Small intestine (tissue), 7 donors: Measurements from ENCODE around the gene SENP7. TPM values are rescaled to one million over a fixed set of nuclear protein-coding genes. Genes with fewer than 3 reads are reported as not detected.

Source experiments
- DNase-seq, 2 donors: peaks; one replicate each; pipeline versions ENCODE4 v3.0.0 to v3.0.0-alpha.2; 2013
- FAIRE-seq: peaks from 2 replicates; lab custom pipeline; 2012; peaks lifted over from hg19 to GRCh38; lab: Jason Lieb, UNC
- H3K27ac ChIP-seq, 3 donors: one replicate each; pipeline ENCODE4 v1.5.1; 2013; ENCODE audit warnings: low read length in 2 of 3, mild to moderate bottlenecking in 2 of 3, control low read depth in 1 of 3, inconsistent platforms in 1 of 3, low read depth in 1 of 3, moderate library complexity in 1 of 3
- H3K27me3 ChIP-seq, 3 donors: one replicate each; pipeline ENCODE4 v1.6.1; 2013; ENCODE audit warnings: low read length in 3 of 3, inconsistent platforms in 1 of 3; ENCODE audit not compliant: control insufficient read depth in 3 of 3, insufficient read depth in 3 of 3
- H3K36me3 ChIP-seq, 3 donors: one replicate each; pipeline ENCODE4 v1.6.1; 2013; ENCODE audit warnings: low read length in 3 of 3, inconsistent platforms in 1 of 3, low read depth in 1 of 3, mild to moderate bottlenecking in 1 of 3, moderate library complexity in 1 of 3; ENCODE audit not compliant: control insufficient read depth in 3 of 3, insufficient read depth in 2 of 3
- H3K4me1 ChIP-seq, 3 donors: one replicate each; pipeline ENCODE4 v1.6.1; 2013; ENCODE audit warnings: low read length in 2 of 3, inconsistent platforms in 1 of 3, low read depth in 1 of 3, mild to moderate bottlenecking in 1 of 3, moderate library complexity in 1 of 3; ENCODE audit not compliant: control insufficient read depth in 3 of 3, insufficient read depth in 2 of 3
- H3K4me3 ChIP-seq, 3 donors: one replicate each; pipeline ENCODE4 v1.5.1; 2013; ENCODE audit warnings: low read length in 3 of 3, control low read depth in 1 of 3, inconsistent platforms in 1 of 3, low read depth in 1 of 3, mild to moderate bottlenecking in 1 of 3, moderate library complexity in 1 of 3
- H3K9me3 ChIP-seq, 2 donors: one replicate each; pipeline ENCODE4 v1.6.1; 2013; ENCODE audit warnings: low read depth in 1 of 2, low read length in 1 of 2; ENCODE audit not compliant: control insufficient read depth in 2 of 2, insufficient read depth in 1 of 2
- WGBS, 3 donors: extraction: QIAGEN DNeasy Blood & Tissue Kit; methylation state at CpG; one replicate each; pipeline ENCODE4 v1.1.7; 2013; 5-methylcytosine and 5-hydroxymethylcytosine counted together
- polyA plus RNA-seq, 4 donors: library from polyadenylated mRNA; stranded (reverse) in 3 of 4; unstranded in 1 of 4; fragments of 200-250 nt in 3 of 4; fragments of 120-200 nt in 1 of 4; gene quantifications; one replicate each; pipeline versions ENCODE4 v1.2.1 to v1.2.3, GENCODE V29; 2013
- donor health status: healthy with polysubstance abuse.
- donor health status: control.
- donor health status: control.
- donor health status: Bipolar disorder and iron deficiency.
- donor health status: healthy.

The SENP7 gene
- polyA plus RNA-seq, 4 donors, result 3.0 to 35.7 (median 4.1) TPM

GRCh38 chr3:101379658-101380376, 133.2 kb downstream of the SENP7 start:
- WGBS, 3 donors, result 84 to 91% (median 86%) methylated on average over 3 of the region's 3 CpGs
- DNase-seq, result peak in 1 of 2 donors; percentile 10

GRCh38 chr3:101377796-101378195, 135.2 kb downstream of the SENP7 start:
- no peaks in the 10 kb centered on the region for H3K36me3 ChIP-seq
- DNase-seq (peak; percentile 27 to 34), FAIRE-seq (no peak)
- no peak overlapping the region for H3K4me3 ChIP-seq
- H3K27me3 ChIP-seq, result no peaks in the 10 kb centered on the region
- WGBS, 3 donors, result 27 to 47% (median 33%) methylated on average over 3 of the region's 3 CpGs
- peaks cover 4 to 16% (median 5%) of the 10 kb centered on the region in 3 donors for H3K4me1 ChIP-seq
- H3K27ac ChIP-seq, result no peak overlapping the region
- no peaks in the 10 kb centered on the region for H3K9me3 ChIP-seq

More at GRCh38 chr3:101379658-101380376, 133.2 kb downstream of the SENP7 start:
- no peak for FAIRE-seq
- H3K4me3 ChIP-seq, result no peak overlapping the region
- H3K27me3 ChIP-seq, result no peaks in the 10 kb centered on the region
- no peak overlapping the region for H3K27ac ChIP-seq
- peaks cover 0 to 4% of the 10 kb centered on the region in 2 donors for H3K9me3 ChIP-seq
- peaks cover 4 to 16% (median 5%) of the 10 kb centered on the region in 3 donors for H3K4me1 ChIP-seq
- H3K36me3 ChIP-seq, result peaks cover 0 to 6% (median 0%) of the 10 kb centered on the region in 3 donors

GRCh38 chr3:101377209-101377608, 135.8 kb downstream of the SENP7 start:
- FAIRE-seq (no peak), DNase-seq (no peak)
- Histone ChIP-seq H3K27ac (no peak overlapping the region), H3K36me3 (no peaks in the 10 kb centered on the region), H3K4me1 (peaks cover 4 to 16% (median 5%) of the 10 kb centered on the region in 3 donors), H3K4me3 (no peak overlapping the region), H3K9me3 (no peaks in the 10 kb centered on the region), H3K27me3 (no peaks in the 10 kb centered on the region)
- 56 to 64% (median 63%) methylated on average over 4 of the region's 4 CpGs for WGBS, 3 donors

GRCh38 chr3:101375586-101375985, 137.4 kb downstream of the SENP7 start:
- peaks cover 4 to 16% (median 5%) of the 10 kb centered on the region in 3 donors for H3K4me1 ChIP-seq
- no peaks in the 10 kb centered on the region for H3K27me3 ChIP-seq
- FAIRE-seq (no peak), DNase-seq (peak; percentile 57 to 71)
- peaks cover 0 to 4% (median 0%) of the 10 kb centered on the region in 3 donors for H3K36me3 ChIP-seq
- H3K27ac ChIP-seq, result peak overlapping the region in 1 of 3 donors; percentile 68
- no peak overlapping the region for H3K4me3 ChIP-seq
- H3K9me3 ChIP-seq, result no peaks in the 10 kb centered on the region

- H3K27ac ChIP-seq, result no peak overlapping the region
- peaks cover 0 to 3% of the 10 kb centered on the region in 2 donors for H3K9me3 ChIP-seq
- H3K36me3 ChIP-seq, result peaks cover 1 to 8% (median 2%) of the 10 kb centered on the region in 3 donors
- H3K4me3 ChIP-seq, result no peak overlapping the region
- H3K27me3 ChIP-seq, result no peaks in the 10 kb centered on the region
- H3K4me1 ChIP-seq, result no peaks in the 10 kb centered on the region
- WGBS, 3 donors, result 83 to 98% (median 91%) methylated on average over 2 of the region's 2 CpGs
- DNase-seq (no peak), FAIRE-seq (no peak)
Observed at GRCh38 chr3:101362406-101362805, 150.6 kb downstream of the SENP7 start.

- Histone ChIP-seq H3K9me3 (no peaks in the 10 kb centered on the region), H3K36me3 (peaks cover 0 to under 1% (median 0%) of the 10 kb centered on the region in 3 donors), H3K27me3 (no peaks in the 10 kb centered on the region), H3K4me3 (no peak overlapping the region), H3K27ac (no peak overlapping the region), H3K4me1 (no peaks in the 10 kb centered on the region)
- no peak for FAIRE-seq
- WGBS, 3 donors, result 68 to 83% (median 80%) methylated on average over 1 of the region's 1 CpG
- no peak for DNase-seq
Observed at GRCh38 chr3:101351829-101352228, 161.2 kb downstream of the SENP7 start.

- Histone ChIP-seq H3K4me3 (no peak overlapping the region), H3K9me3 (no peaks in the 10 kb centered on the region), H3K27me3 (no peaks in the 10 kb centered on the region), H3K36me3 (no peaks in the 10 kb centered on the region), H3K27ac (no peak overlapping the region), H3K4me1 (no peaks in the 10 kb centered on the region)
- FAIRE-seq (no peak), DNase-seq (no peak)
- WGBS, 3 donors, result 55 to 72% (median 67%) methylated on average over 2 of the region's 2 CpGs
Observed at GRCh38 chr3:101340591-101340990, 172.4 kb downstream of the SENP7 start.

- Histone ChIP-seq H3K27me3 (no peaks in the 10 kb centered on the region), H3K36me3 (peaks cover 0 to 7% (median 0%) of the 10 kb centered on the region in 3 donors), H3K4me1 (no peaks in the 10 kb centered on the region), H3K4me3 (no peak overlapping the region), H3K9me3 (no peaks in the 10 kb centered on the region), H3K27ac (no peak overlapping the region)
- WGBS, 3 donors, result 84 to 88% (median 85%) methylated on average over 7 of the region's 7 CpGs
- no peak for FAIRE-seq
- DNase-seq, result no peak
Observed at GRCh38 chr3:101333883-101334282, 179.1 kb downstream of the SENP7 start.
